Prostate gland (tissue), 2 donors: ENCODE results near the gene EMP1. TPM values are rescaled to one million over a fixed set of nuclear protein-coding genes. Genes with fewer than 3 reads are reported as not detected.

ENCODE experiments used
- DNase-seq: peaks from one replicate; pipeline ENCODE4 v3.0.0-alpha.2; 2019; ENCODE audit warnings: low spot score
- H3K27ac ChIP-seq, 2 donors: fragments of 200-600 bp; sonication (generic); 2 replicates each; pipeline ENCODE4 v1.5.1; 2017 to 2019
- H3K27me3 ChIP-seq: fragments of 200-600 bp; sonication (generic); replicated peaks from 2 replicates; pipeline ENCODE4 v1.5.1; 2019; ENCODE audit not compliant: insufficient read depth
- H3K36me3 ChIP-seq, 2 donors: fragments of 200-600 bp; sonication (generic); 1 replicate in 1 of 2; 2 replicates in 1 of 2; pipeline versions ENCODE4 v1.5.1 to v1.8.1; 2017 to 2019
- H3K4me1 ChIP-seq: fragments of 200-600 bp; sonication (generic); replicated peaks from 2 replicates; pipeline ENCODE4 v1.5.1; 2019
- H3K4me3 ChIP-seq, 2 donors: fragments of 200-600 bp; sonication (generic); 2 replicates each; pipeline ENCODE4 v1.5.1; 2017 to 2019
- H3K9me3 ChIP-seq: fragments of 200-600 bp; sonication (generic); 2 replicates; pipeline ENCODE4 v1.5.1; 2017
- CTCF ChIP-seq, 4 experiments: fragments of 200-600 bp in 2 of 4; fragments of 450-650 bp in 2 of 4; sonication (generic) in 2 of 4; IDR thresholded peaks; 1 replicate in 3 of 4; 2 replicates in 1 of 4; pipeline ENCODE4 v1.5.1; 2016 to 2019; ENCODE audit warnings: antibody characterized with exemption in 4 of 4, mild to moderate bottlenecking in 2 of 4, moderate library complexity in 2 of 4
- POLR2A ChIP-seq: fragments of 450-650 bp; IDR thresholded peaks from one replicate; pipeline ENCODE4 v1.6.1; 2016; ENCODE audit warnings: antibody characterized with exemption, mild to moderate bottlenecking
- POLR2AphosphoS5 ChIP-seq: sonication (generic); formaldehyde crosslinking; IDR thresholded peaks from one replicate; pipeline ENCODE4 v1.6.1; 2017; ENCODE audit warnings: antibody characterized with exemption
- WGBS: methylation state at CpG from one replicate; pipeline ENCODE4 v1.1.5; 2018; 5-methylcytosine and 5-hydroxymethylcytosine counted together
- intact Hi-C: fragments of 100-400 bp; cut with DNase I; formaldehyde crosslinking; loops from one replicate; pipeline ENCODE4 v1.14.2; 2022
- total RNA-seq, 2 donors: library from RNA; depleted of rRNA; stranded (reverse); fragments of >200 nt; gene quantifications; one replicate each; pipeline ENCODE4 v1.1.0, GENCODE V29; 2016

Gene EMP1
- total RNA-seq, 2 donors from 2014 or later = 38.9 to 71.6 TPM

- peak; percentile 58 for DNase-seq
- peaks cover 0 to 8% of the 10 kb centered on the region in 2 donors for H3K36me3 ChIP-seq
- TF ChIP-seq POLR2AphosphoS5 (no peak), CTCF (IDR thresholded peaks at IDR 0.05) (peak; percentile 43 to 80 (median 80))
- H3K9me3 ChIP-seq = no peaks in the 10 kb centered on the region
- H3K4me1 ChIP-seq = no peaks in the 10 kb centered on the region
- no peaks in the 10 kb centered on the region for H3K27me3 ChIP-seq
- 64% methylated on average over 8 of the region's 8 CpGs for WGBS
- intact Hi-C loops = loop anchor here (1.0 to 10.0 kb wide), 3 partner anchors 113 to 427 kb away; partner anchors contain the start of gene APOLD1
- H3K27ac ChIP-seq = no peak overlapping the region
- H3K4me3 ChIP-seq = no peak overlapping the region
Measured at GRCh38 chr12:13211859-13212664, 15.5 kb downstream of the EMP1 start.

GRCh38 chr12:13215056-13215455, 18.5 kb downstream of the EMP1 start:
- 93% methylated on average over 4 of the region's 4 CpGs for WGBS

GRCh38 chr12:13218641-13219040, 22.1 kb downstream of the EMP1 start:
- DNase-seq = no peak
- Histone ChIP-seq H3K36me3 (peaks cover 0 to 7% of the 10 kb centered on the region in 2 donors), H3K27ac (no peak overlapping the region), H3K4me1 (no peaks in the 10 kb centered on the region), H3K27me3 (no peaks in the 10 kb centered on the region), H3K9me3 (no peaks in the 10 kb centered on the region), H3K4me3 (no peak overlapping the region)
- TF ChIP-seq POLR2AphosphoS5 (no peak), CTCF (IDR thresholded peaks at IDR 0.05) (no peak), POLR2A (no peak)
- intact Hi-C loops = loop anchor here (10.0 kb wide), 1 partner anchor 434 kb away; the partner anchor contains the start of gene APOLD1
- 93% methylated on average over 3 of the region's 3 CpGs for WGBS

More at GRCh38 chr12:13215056-13215455, 18.5 kb downstream of the EMP1 start:
- H3K27ac ChIP-seq = no peak overlapping the region
- H3K36me3 ChIP-seq = peaks cover 0 to 8% of the 10 kb centered on the region in 2 donors
- no peaks in the 10 kb centered on the region for H3K27me3 ChIP-seq
- H3K9me3 ChIP-seq = no peaks in the 10 kb centered on the region
- DNase-seq = no peak
- intact Hi-C loops = loop anchor here (10.0 kb wide), 1 partner anchor 430 kb away; the partner anchor contains the start of gene APOLD1
- no peak overlapping the region for H3K4me3 ChIP-seq
- TF ChIP-seq CTCF (IDR thresholded peaks at IDR 0.05) = no peak
- no peak for TF ChIP-seq POLR2A
- TF ChIP-seq POLR2AphosphoS5 = no peak
- H3K4me1 ChIP-seq = no peaks in the 10 kb centered on the region

- intact Hi-C loops = loop anchor here (10.0 kb wide), 1 partner anchor 435 kb away; the partner anchor contains the start of gene APOLD1
- H3K9me3 ChIP-seq = no peaks in the 10 kb centered on the region
- TF ChIP-seq CTCF (IDR thresholded peaks at IDR 0.05) (no peak), POLR2AphosphoS5 (no peak), POLR2A (no peak)
- no peak for DNase-seq
- H3K4me1 ChIP-seq = no peaks in the 10 kb centered on the region
- WGBS = 90% methylated on average over 3 of the region's 3 CpGs
- H3K27me3 ChIP-seq = no peaks in the 10 kb centered on the region
- H3K36me3 ChIP-seq = peaks cover 0 to under 1% of the 10 kb centered on the region in 2 donors
- no peak overlapping the region for H3K27ac ChIP-seq
- H3K4me3 ChIP-seq = no peak overlapping the region
Measured at GRCh38 chr12:13219320-13219719, 22.8 kb downstream of the EMP1 start.
